Panc1 (cell line): ENCODE results near the gene SLC2A4RG. TPM values are rescaled to one million over a fixed set of nuclear protein-coding genes. Genes with fewer than 3 reads are reported as not detected.

Experiments
- ATAC-seq: fragments of 200-7000 bp; cut with Tn5 transposase; 2 replicates; pipeline ENCODE4 v1.9.1; 2020; ENCODE audit warnings: mild to moderate bottlenecking, moderate library complexity
- BruUV-seq: library from RNA; stranded (reverse); fragments of 400-500 nt; replicated peaks from 2 replicates; lab custom pipeline; 2021; lab: Mats Ljungman, UMichigan
- CTCF ChIA-PET: fragments of 300-600 bp; sonication (Branson Sonifier 250); formaldehyde crosslinking; loops from one replicate; lab custom pipeline; 2022; ENCODE audit warnings: antibody characterized with exemption; lab: Charles Lee
- POLR2A ChIA-PET: fragments of 300-600 bp; sonication (Branson Sonifier 250); formaldehyde crosslinking; loops from one replicate; lab custom pipeline; 2022; ENCODE audit warnings: antibody characterized with exemption; lab: Charles Lee
- DNase-seq: peaks from one replicate; pipeline ENCODE4 v3.0.0-alpha.2; 2010; ENCODE audit warnings: low read depth, low spot score
- H3K27ac ChIP-seq: 2 replicates; pipeline ENCODE4 v1.5.1; 2011; ENCODE audit warnings: mild to moderate bottlenecking, low read length, inconsistent platforms
- H3K27me3 ChIP-seq: fragments of 200-500 bp; sonication (Bioruptor generic); 2 replicates; pipeline ENCODE4 v1.6.0; 2014; ENCODE audit warnings: low read length, inconsistent platforms; ENCODE audit not compliant: control insufficient read depth, insufficient read depth
- H3K36me3 ChIP-seq: fragments of 200-500 bp; sonication (Bioruptor generic); 2 replicates; pipeline ENCODE4 v1.5.1; 2014; ENCODE audit warnings: inconsistent platforms, mild to moderate bottlenecking, low read length, moderate library complexity; ENCODE audit not compliant: control insufficient read depth, insufficient read depth
- H3K4me1 ChIP-seq: 2 replicates; pipeline ENCODE4 v1.5.1; 2011; ENCODE audit warnings: inconsistent platforms, mild to moderate bottlenecking, low read length, moderate library complexity; ENCODE audit not compliant: control insufficient read depth, insufficient read depth
- H3K4me3 ChIP-seq, 2 experiments: 2 replicates each; pipeline ENCODE4 v1.5.1; 2011 to 2012; ENCODE audit warnings: low read depth in 2 of 2, low read length in 2 of 2, mild to moderate bottlenecking in 2 of 2, inconsistent platforms in 1 of 2, moderate library complexity in 1 of 2
- H3K9me3 ChIP-seq: fragments of 200-500 bp; sonication (Bioruptor generic); 2 replicates; pipeline ENCODE4 v1.5.1; 2014; ENCODE audit warnings: low read depth, mild to moderate bottlenecking, inconsistent platforms, low read length, moderate library complexity; ENCODE audit not compliant: control insufficient read depth, insufficient read depth
- CTCF ChIP-seq: fragments of 450-650 bp; IDR thresholded peaks from 2 replicates; pipeline ENCODE4 v1.5.1; 2017; ENCODE audit warnings: mild to moderate bottlenecking
- POLR2AphosphoS5 ChIP-seq: IDR thresholded peaks from 2 replicates; pipeline ENCODE4 v1.6.1; 2012; ENCODE audit warnings: mild to moderate bottlenecking, low read depth, low read length, moderate library complexity
- REST ChIP-seq, 2 experiments: IDR thresholded peaks; 2 replicates each; pipeline ENCODE4 v1.6.1; 2011 to 2012; ENCODE audit warnings: low read depth in 2 of 2, control low read depth in 1 of 2, low read length in 1 of 2, mild to moderate bottlenecking in 1 of 2, moderate library complexity in 1 of 2; ENCODE audit not compliant: insufficient read depth in 1 of 2
- SIN3A ChIP-seq: IDR thresholded peaks from 2 replicates; pipeline ENCODE4 v1.6.1; 2012; ENCODE audit warnings: low read depth, mild to moderate bottlenecking, low read length, moderate library complexity, borderline replicate concordance; ENCODE audit not compliant: insufficient read depth
- TCF7L2 ChIP-seq: IDR thresholded peaks from 2 replicates; pipeline ENCODE4 v1.6.1; 2011; ENCODE audit warnings: mild to moderate bottlenecking, low read depth, low read length, inconsistent platforms
- in situ Hi-C: cut with HindIII; loops from 2 replicates; pipeline ENCODE4 v1.10.0; 2016; ENCODE audit warnings: low sequenced_read_pairs, low pct_unique_long_range_greater_than_20kb
- intact Hi-C: fragments of 100-400 bp; cut with micrococcal nuclease; formaldehyde crosslinking; loops from one replicate; pipeline ENCODE4 v1.10.0; 2022; ENCODE audit not compliant: unreplicated experiment
- total RNA-seq: library from RNA; stranded (reverse); gene quantifications from one replicate; pipeline ENCODE4 v1.2.1, GENCODE V29; 2021; ENCODE audit not compliant: unreplicated experiment

Gene SLC2A4RG
- total RNA-seq, 1 experiment from 2014 or later, result 166 TPM

GRCh38 chr20:63744158-63744557 lies 4.6 kb downstream of the SLC2A4RG start:
- CTCF ChIA-PET, result no interaction called here
- intact Hi-C loops (no loop called here), in situ Hi-C loops (no loop called here)
- ATAC-seq (no peak), DNase-seq (no peak)
- TF ChIP-seq SIN3A (no peak), CTCF (no peak), POLR2AphosphoS5 (no peak), REST (IDR thresholded peaks at IDR 0.05; ENCODE audit: insufficient read depth in 1 of 2, low read depth in 2 of 2, low read length in 1 of 2) (no peak), TCF7L2 (no peak)
- no peak overlapping the region for H3K4me3 ChIP-seq
- H3K9me3 ChIP-seq, result no peaks in the 10 kb centered on the region
- H3K36me3 ChIP-seq, result no peaks in the 10 kb centered on the region; the same call in 1 of the 2 replicates
- H3K27me3 ChIP-seq, result no peaks in the 10 kb centered on the region
- H3K4me1 ChIP-seq, result peaks cover 16% of the 10 kb centered on the region
- no TSS peak for BruUV-seq
- H3K27ac ChIP-seq, result no peak overlapping the region
- POLR2A ChIA-PET, result interaction anchor here (0.6 kb wide), 1 partner anchor 45 kb away, joined by 3 read pairs; no protein-coding TSS in a partner anchor

- CTCF ChIA-PET, result no interaction called here
- BruUV-seq, result no TSS peak
- H3K9me3 ChIP-seq, result no peaks in the 10 kb centered on the region
- peaks cover 16% of the 10 kb centered on the region for H3K4me1 ChIP-seq
- H3K36me3 ChIP-seq, result no peaks in the 10 kb centered on the region; the same call in 1 of the 2 replicates
- H3K27ac ChIP-seq, result no peak overlapping the region
- POLR2A ChIA-PET, result no interaction called here
- H3K27me3 ChIP-seq, result no peaks in the 10 kb centered on the region
- H3K4me3 ChIP-seq, result no peak overlapping the region
- DNase-seq, result no peak
- intact Hi-C loops, result no loop called here
- no peak for ATAC-seq
- TF ChIP-seq POLR2AphosphoS5, result no peak
- TF ChIP-seq CTCF, result no peak
- no peak for TF ChIP-seq REST (IDR thresholded peaks at IDR 0.05; ENCODE audit: insufficient read depth in 1 of 2, low read depth in 2 of 2, low read length in 1 of 2)
- TF ChIP-seq SIN3A, result no peak
- no peak for TF ChIP-seq TCF7L2
- in situ Hi-C loops, result no loop called here
Observed at GRCh38 chr20:63744574-63745423, 5.2 kb downstream of the SLC2A4RG start.
